Stimulated activated CD4-positive, alpha-beta T cell treated with anti-CD3 and anti-CD28 coated beads, Interleukin-1b, Interleukin-23, amount 100 ng/mL, for 4 hours (primary cell): Measurements from ENCODE around the gene FBXL4.

Source experiments
- DNase-seq, 2 donors: peaks; one replicate each; pipeline ENCODE4 v3.0.0-alpha.2; 2020; ENCODE audit warnings: low read depth in 2 of 2

FBXL4 gene

DNA sequence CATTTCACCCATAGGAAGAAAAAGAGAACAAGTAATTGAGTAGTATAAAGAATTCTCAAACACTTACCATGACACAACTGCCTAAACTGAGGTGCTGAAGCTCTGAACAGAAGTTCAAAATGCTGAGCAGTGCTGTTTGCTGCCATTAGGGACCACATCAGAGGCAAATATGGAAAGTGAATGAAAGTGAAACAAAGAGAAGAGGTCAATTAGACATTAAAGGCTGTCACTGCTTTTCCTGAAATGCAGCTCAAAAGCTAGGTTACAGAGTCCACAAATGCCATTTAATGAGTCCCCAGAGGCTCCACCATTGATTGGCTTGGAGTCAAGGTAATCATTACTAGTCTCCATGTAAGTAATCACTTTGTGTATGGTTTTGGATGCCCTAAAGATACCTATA is 67.3 kb downstream of the FBXL4 start:
- DNase-seq: no peak

DNA sequence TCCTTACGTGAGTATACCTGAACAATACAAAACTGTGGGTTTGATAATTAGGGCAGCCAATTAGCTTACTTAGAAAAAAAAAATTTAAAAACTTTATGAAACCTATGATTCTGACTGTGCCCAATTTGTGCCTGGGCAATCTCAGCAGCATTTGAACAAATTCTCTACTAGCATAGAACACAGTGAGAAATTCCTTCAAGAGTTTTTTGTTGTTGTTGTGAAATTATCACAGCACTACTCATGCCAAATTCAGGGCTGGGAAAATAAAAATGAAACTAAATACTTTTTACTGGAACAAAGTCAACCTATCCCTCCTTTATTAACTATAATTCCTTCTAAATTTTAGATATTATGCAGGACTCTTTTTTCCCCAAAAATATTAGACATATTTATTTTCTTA is 70.5 kb downstream of the FBXL4 start:
- no peak for DNase-seq

DNA sequence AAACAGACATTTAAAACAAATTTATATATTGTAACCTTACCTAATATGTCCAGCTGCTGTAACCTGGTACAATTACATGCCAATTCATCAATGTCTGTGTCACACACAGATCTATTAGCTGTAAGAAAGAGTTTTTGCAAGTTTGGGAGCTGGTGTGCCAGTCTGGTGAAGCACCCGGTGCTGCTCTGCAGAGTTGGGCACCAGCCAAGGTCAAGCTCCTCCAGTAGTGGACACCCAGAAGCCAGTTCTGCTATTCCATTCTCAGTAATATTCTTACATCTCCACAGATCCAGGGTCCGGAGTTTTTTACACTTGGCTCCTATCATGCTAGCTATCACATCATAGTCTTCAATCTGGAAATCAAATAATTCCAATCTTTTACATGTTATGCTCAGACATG is 72.4 kb downstream of the FBXL4 start:
- DNase-seq: no peak

DNA sequence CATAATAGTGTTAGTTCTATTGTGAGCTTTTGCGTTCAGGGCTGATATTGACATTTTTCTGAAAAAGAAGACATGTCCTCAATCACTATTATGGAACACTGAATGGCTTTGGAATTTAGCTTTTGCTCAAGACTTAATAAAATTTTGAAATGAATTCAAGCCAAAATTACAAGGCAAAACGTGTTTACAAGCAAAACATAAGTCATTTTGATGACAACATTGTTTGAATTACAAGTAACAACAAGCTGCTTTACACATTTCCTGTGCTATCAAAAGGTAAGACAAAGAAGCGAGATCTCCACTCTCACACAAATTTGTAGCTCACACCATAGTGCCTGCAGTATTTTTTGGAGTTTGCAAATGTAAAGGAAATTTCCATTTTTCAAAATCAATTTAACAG is 75.9 kb downstream of the FBXL4 start:
- no peak for DNase-seq

DNA sequence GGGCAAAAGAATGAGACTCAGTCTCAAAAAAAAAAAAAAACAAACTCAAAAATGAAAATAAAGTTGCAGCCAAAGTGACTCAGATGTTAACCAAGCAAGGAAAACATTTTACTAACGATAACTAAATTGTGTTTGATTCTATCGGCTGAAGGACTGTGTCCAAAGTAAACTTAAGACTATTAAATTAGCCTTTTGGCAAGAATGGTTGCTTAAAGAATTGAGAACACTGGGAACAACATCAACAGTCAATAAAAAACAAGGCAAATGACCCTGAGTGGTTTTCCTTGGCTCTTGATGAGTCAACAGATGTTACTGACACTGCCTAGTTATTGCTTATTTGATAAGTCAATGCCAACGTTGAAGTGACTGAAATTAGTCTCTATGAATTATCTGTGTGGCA is 76.7 kb downstream of the FBXL4 start:
- DNase-seq: no peak

DNA sequence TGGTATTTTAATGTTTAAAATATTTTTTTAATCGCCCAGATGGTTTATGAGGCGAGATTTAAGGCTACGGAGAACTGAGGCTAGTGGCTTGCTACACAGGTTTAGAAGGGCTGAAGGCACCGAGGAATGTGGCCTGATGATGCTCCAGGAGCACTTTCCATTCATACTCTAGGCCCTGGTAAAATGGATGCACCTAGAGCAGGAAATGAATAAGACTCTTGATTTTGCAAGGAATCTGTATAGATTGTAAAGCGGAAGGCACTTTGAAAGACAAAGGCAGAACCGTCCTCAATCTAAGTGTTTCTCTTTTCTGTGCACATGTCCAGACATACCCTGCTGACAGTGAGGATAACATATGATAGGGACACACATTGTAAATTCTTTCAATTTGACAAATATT is 83.2 kb downstream of the FBXL4 start:
- DNase-seq: no peak

DNA sequence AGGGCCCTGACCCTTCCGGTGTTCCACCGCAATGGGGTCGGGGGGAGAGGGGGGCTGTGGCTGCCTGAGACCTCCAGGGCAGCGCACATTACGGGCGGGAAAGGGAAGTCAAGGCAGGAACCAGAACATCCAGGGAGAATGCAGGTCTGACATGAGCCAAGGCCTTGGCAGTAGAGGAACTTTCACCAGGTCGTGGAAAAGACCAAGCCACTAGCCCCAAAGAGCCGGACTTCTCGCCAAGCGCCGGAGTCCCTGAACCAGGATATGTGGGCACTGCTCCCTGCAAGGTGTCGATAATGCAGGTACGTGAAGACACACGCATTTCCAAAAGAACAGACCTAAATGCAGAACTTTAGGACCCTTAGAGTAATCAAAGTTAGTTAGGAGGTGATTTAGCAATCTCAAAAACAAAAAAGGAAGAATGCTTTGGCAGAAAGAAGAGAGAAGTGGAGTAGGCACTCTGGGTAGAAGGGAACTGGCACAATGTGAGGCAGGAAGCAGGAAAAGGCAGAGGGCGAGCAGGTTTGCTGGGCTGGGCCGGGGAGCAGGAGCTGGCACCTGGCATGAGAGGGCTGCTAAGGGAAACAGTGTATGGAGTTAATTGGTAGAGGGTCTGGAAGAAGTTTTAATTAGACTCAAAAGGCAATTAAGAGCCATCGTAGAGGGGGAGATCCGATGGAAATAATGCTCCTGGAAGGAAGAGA is 99.1 kb downstream of the FBXL4 start:
- no peak for DNase-seq

DNA sequence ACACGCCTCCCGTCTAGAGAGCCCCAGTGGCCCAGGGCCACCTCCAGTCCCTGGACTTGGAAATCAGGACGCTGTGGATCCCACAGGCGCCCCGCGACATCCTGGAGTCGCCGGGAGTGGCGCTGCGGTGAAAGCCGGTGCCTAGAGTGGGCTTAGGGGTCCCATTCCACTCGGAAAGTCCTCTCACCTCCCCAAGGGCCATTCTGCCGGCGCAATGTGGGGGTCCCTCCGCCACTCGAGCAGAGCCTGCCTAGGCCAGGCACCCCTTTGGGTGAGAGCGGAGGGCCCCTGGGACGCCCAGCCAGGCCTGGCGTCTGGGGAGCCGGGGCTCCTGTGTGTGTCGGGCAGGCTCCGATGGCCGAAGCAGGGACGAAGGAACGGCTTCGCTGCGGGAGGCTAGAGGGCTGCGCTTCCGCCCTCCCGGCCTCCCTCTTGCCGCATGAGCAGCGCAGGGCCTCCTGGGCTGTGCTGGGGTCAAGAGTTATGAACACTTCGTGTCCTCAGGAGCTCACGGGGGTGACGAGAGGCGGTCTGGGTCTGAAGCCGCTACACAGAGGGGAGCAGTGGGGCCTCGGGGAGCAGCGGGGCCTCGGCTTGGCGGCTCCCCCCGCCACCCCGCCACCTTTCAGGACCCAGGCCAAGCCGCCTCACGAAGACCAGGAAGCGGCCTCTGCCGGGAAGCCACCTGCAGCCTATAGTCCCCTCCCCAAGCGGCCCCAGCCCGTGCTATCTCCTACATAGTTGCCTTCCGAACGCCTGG is 99.8 kb downstream of the FBXL4 start:
- DNase-seq: no peak

DNA sequence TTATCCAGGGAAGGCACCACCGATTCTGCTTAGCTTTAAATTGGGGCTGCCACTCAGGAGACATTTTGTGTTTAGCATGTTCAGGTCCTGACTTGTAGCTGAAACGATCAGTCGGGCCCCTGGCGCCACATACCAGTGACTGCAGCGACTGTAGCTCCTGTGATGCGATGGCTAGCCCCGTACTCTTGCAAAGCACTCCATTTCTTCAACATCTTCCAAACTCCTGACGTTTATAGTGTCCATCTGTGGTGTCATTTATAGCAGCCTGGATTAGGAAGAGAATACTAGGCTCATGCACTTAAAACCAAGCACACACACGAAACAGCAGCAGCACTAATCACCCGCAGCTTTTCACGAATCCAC is 100.3 kb downstream of the FBXL4 start:
- DNase-seq: no peak

DNA sequence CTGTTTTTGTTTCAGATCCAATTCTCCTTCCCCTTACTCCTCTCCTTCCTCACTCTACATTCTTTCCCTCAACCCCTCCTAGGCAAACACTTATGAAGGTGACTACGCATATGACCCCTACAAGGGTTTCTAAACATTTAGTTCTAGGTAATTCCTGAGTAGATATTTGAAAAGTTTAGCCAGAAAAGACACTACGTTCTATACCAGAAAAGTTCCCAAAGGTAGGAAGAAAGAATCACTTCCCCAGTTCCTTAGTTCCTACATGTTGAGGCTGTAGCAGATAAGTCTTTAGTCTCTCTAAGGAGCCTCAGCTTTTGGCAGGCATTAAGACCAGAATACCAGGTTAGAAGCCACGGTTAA is 101.7 kb downstream of the FBXL4 start:
- no peak for DNase-seq

DNA sequence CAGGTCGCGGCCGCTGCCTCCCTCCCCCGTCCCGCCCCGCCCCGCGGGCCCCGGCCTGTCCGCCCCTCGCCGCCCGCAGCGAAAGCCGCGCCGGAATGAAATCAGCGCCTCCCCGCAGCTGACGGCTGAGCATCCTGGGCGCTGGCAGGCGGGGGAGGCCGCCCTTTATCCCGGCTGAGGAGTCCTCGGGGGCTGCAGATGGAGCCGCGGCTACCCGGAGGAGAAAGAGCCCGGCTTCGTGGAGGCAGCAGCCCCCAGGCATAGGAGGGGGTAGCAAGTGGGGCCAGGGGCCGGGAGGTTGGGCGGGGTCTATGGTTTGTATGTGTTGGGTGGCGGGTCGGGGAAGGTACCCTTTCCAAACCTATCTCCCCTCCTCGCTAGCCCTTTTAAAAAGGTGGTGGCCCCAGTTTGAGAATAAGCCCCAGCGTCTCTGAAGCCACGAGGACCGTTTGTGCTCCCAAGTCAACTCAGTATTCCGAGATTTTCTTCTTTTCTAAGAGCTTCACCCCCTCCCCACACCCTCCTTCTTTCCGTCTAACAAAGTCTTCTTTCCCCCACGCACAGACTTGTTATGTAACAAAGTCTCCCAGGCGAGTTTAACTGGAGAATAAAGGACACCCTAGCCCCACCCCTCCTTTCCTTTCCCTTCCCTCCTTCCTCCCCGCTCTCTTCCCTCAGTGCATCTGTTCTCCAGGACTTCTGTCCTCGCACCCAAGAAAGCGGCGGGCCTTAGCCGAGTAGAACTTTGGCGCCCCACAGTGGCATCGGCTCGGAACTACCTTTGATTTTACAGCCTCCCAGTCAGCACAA is 102.3 kb downstream of the FBXL4 start:
- DNase-seq: peak; percentile 58 to 68

DNA sequence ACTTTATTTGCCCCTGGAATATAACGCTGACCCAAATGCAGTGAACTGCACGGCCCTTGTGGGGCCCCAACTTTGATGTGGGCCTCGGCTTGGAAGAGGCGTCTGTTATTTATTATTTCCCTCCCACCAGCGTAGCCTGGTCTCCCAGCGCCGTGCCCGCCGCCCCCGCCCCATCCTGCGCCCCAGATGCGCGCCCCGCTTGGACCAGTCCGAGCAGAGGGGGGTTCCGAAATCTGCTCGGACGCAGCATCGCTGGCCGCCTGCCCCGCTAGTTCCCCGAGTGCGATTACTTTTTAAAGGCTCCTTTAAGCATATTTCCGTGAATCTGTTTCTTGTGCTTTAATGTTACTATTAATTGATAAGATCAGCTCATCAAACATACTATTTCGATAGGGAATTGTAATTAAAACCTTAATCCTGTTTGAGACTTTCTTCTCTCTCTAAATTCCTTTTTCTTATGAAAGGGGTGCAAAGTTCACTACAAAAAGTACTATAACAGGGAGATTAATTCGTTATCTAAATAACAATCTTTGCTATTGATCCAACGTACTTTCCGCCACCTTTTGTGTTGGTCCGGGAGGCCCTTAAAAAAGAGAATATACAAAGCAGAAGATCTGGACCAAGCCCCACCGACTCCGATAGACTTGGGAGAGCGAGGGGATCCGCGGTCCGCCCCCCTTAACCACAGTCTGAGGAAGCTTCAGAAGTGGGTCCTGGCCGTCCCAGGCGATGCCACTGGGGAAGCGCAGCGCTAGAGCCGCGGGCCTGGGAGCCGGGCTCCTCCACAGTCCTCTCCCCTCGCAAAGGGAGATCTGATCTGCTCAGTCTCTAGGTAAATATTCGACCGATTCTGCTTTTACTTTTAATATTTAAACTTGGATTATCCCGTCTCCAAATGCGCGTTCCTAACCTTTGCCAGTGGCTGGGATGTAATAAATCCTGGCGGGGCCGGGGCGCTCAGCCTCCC is 103.2 kb downstream of the FBXL4 start:
- DNase-seq: no peak

DNA sequence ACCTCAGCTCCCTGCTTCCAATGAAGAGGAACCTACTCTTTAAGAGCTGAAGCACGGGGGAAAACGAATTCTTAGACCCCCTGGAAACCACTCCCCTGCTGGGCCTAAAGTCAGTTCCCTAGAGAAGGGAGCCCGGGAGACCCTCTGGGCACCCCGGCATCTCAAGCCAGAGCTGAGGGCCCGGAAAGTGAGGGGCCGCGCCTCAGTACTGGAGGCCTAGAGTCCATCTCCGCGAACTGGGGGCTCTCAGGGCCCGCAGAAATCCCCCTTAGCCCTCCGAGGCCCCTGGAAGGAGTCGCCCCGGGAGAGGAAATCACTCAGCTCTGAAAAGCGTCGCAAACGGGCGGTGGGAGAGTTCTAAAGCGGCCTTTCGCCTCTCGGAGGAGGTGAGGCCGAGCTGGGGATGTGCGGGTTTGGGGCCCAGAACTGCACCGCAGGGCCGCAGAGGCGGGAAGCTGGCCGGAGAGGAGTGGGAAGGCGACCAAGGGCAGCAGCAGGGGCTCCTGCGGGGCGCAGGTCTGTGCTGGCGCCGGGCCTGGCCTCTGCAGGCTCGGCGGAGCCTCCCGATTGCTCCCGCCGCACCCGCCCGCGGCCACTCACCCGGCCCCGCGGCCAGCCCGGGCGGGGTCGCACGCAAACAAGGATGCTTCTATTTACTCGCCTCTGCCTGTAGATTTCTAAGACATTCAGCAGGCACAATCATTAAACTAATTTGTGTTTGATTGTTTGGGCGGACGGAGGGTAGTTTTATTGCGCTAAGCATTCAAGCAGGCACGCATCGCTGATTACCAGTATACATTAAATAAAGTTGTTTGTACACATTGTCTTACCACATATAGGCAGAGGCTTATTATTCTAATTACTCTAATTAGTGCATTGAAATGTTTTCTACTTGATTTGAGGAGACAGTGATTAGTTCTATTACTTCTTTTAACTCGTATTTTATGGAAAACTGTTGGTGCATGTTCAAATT is 104.2 kb downstream of the FBXL4 start:
- no peak for DNase-seq

DNA sequence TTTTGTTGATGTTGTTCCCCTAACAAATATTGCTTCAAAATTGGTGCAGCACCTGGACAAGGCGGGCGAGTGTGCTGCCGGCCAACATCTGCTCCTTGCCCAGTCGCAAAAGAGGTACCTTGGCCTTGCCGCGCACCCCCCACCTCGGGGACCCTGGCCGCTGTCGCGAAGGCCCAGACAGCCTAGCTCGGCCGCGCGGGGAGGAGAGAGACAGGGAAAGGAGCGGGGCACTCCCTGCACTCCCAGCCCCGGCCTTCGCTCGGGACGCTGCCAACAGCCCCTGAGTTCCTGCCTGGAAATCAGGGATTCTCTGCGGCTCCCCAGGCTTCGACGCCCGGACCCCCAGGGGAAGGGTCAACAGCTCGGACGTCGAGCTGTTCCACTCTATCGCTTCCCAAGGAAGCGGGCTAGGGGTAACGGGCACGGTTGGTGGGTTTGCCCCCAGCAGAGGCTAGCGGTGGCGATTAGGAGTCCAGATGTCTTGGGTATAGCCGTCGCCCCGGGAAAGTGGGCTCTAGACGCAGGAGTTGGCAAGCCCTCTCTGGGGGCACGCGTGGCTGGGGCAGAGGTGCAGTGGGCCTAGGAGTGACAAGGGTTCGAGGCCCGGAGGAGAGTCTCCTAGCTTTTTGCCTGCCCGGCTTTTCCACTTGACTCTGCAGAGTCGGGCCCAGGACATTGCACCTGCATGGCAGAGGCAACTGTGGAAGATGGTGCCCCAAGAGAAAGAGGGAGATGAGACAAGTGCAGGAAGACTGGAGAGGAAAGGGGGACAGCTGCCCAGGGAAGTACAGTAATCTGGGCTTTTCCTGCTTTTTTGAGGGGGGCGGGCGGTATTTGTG is 105.2 kb downstream of the FBXL4 start:
- DNase-seq: no peak

DNA sequence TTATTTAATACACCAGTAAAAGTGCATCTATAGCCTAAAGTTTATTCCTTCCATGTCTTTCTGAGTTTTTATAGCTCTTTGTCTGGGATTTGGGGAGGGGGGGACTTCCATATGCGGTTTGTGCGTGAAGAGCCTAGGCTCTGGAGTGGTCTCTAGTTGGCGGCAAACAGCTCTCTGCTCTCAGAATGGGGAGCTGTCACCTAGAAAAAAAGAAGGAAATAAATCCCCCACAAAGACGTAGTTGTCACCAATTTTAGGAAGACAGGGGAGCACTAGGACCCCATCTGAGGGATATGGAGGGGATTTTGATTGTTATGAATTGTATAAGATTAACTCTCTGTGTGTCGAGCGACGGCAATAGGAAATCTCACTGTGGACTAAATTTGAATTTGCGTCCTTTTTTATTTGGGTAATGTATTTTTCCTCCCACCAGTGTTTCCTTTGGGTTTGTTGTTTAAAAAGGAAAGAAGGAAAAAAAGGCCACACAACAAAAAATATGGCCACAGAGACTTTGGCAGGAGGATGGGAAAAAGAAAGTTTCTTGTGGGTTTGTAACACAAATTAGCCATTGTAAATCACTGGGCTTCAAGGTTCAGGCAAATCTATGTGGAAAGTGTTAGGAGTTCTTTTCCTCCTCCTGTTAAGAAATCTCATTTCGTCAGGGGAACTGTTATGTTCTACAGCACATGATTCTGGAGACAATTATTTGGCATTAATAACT is 106.0 kb downstream of the FBXL4 start:
- no peak for DNase-seq

DNA sequence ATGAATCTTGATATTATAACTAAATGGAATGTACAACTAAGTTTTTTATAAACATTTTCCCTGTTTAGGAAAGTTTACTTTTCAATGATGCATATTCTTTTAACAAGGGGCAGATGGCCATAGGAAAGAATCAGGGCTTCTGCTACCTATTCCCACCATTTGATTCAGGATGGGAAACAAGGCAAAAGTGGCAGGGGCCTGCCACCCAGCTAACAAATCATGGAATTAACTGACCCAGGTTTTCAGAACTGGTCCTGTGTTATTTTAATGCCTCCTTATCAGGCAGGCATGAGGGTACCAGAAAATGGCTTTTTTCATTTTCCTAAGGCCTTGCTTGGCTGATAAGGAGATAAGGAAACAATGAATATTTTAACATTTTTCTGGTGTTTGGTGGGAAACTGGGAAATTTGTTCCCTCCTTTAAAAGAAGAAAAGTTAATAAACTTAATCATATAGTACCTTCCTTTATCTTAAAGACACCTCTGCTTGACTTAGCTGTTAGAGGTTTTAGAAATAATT is 106.7 kb downstream of the FBXL4 start:
- DNase-seq: no peak

DNA sequence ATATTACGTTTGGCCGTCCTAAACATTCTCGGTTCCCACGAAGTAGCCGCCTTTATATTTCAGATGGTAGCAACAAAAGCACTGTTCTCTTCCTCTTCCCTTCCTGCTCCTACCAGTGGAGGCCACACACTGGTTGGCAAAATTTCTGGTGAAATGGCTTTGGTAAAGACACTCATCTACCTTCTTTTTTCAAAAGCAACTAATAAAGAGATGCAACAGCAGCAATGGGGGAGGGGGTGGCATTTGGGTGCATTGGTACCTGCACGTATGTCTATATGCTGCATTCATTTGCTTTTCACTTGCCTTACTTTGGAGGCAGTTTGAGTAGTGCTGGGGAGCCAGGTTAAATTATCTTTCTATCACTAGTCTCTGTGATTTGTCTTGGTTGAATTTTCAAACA is 107.4 kb downstream of the FBXL4 start:
- DNase-seq: no peak

DNA sequence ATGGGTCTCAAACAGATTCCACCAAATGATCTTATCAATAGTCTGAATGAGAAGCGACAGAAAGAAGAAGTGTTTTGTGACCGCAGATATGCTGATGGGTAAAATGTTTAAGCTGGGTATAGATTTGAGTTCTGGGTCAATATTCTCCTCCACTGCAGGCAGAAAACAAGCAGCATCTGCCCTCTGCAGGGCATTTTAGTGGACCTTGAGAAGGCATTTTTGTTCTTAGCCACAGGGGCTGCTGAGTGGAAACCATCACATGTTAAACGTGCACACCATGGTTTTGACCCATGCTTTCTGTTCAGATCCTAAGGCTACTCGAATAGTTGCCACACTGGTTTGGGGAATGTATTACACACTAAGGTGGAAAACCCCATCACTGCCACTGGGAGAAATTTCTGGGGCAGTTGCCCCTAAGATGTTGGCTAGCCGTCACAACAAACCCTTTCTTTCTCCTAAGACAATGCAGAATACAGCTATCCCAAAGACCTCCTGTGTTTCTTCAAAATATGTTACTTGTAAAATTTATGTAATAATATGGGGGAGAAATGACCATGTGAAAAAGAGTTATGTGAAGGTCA is 107.9 kb downstream of the FBXL4 start:
- no peak for DNase-seq
